Right lobe of liver (tissue), 6 donors: ENCODE measurements around the gene KIAA2012. TPM values are rescaled to one million over a fixed set of nuclear protein-coding genes. Genes with fewer than 3 reads are reported as not detected.
A peak's percentile ranks its signal among the peaks of the same experiment; 100 is the strongest.
"Not testable (repeated sequence)": the region's sequence is repeated elsewhere in the genome, so short reads cannot be mapped to it uniquely, and the experiment has no call there.

Experiments
- ATAC-seq, 4 donors: fragments of 200-7000 bp; cut with Tn5 transposase; one replicate each; pipeline ENCODE4 v1.9.1; 2020; ENCODE audit warnings: mild to moderate bottlenecking in 4 of 4, moderate library complexity in 4 of 4
- DNase-seq, 3 donors: peaks; one replicate each; pipeline ENCODE4 v3.0.0-alpha.2; 2020
- H3K27ac ChIP-seq, 3 donors: fragments of 200-600 bp; one replicate each; pipeline ENCODE4 v1.8.0; 2022
- H3K27me3 ChIP-seq, 2 donors: fragments of 200-600 bp; one replicate each; pipeline ENCODE4 v1.8.0; 2022
- H3K36me3 ChIP-seq, 4 donors: fragments of 200-600 bp; sonication (generic) in 1 of 4; one replicate each; pipeline versions ENCODE4 v1.5.1 to v1.8.0; 2017 to 2022; ENCODE audit warnings: control low read depth in 1 of 4
- H3K4me1 ChIP-seq, 4 donors: fragments of 200-600 bp; sonication (generic) in 1 of 4; one replicate each; pipeline versions ENCODE4 v1.5.1 to v1.8.0; 2017 to 2022; ENCODE audit warnings: control low read depth in 1 of 4
- H3K4me3 ChIP-seq, 3 donors: fragments of 200-600 bp; one replicate each; pipeline ENCODE4 v1.8.0; 2022
- H3K9me3 ChIP-seq, 4 donors: fragments of 200-600 bp; sonication (generic) in 1 of 4; one replicate each; pipeline versions ENCODE4 v1.5.1 to v1.8.0; 2017 to 2022; ENCODE audit warnings: control low read depth in 1 of 4
- POLR2A ChIP-seq: fragments of 450-650 bp; IDR thresholded peaks from one replicate; pipeline ENCODE4 v1.6.1; 2017; ENCODE audit warnings: antibody characterized with exemption, mild to moderate bottlenecking
- WGBS: methylation state at CpG from one replicate; pipeline ENCODE4 v1.1.6; 2018; ENCODE audit warnings: low coverage, low lambda C conversion rate; ENCODE audit not compliant: insufficient coverage; ENCODE audit errors: missing lambda C conversion rate; 5-methylcytosine and 5-hydroxymethylcytosine counted together
- intact Hi-C, 2 donors: fragments of 100-400 bp; cut with DNase I; formaldehyde crosslinking; loops; one replicate each; pipeline versions ENCODE4 v1.11.2 to v1.14.1; 2022
- total RNA-seq, 6 experiments: library from RNA; depleted of rRNA in 2 of 6; stranded (reverse); fragments of >200 nt in 2 of 6; fragmentation: NEBNext Ultra II Directional in 3 of 6; extraction: Animal tissue kit (Norgen Biotek cat#: 25700) in 3 of 6; gene quantifications; one replicate each; pipeline versions ENCODE4 v1.1.0 to v1.2.4, GENCODE V29; 2016 to 2023
- TF ChIP-seq, protein P1 (sequence below), 4 donors: fragments of 200-600 bp in 3 of 4; fragments of 450-650 bp in 1 of 4; IDR thresholded peaks; one replicate each; pipeline versions ENCODE4 v1.5.1 to v1.8.0; 2016 to 2022; ENCODE audit warnings: antibody characterized with exemption in 4 of 4, mild to moderate bottlenecking in 2 of 4
- donor health status: DM: no; HTN: yes; CAD: no.
- donor health status: DM: no; HTN: no; CAD: no.
- donor health status: DM: no; HTN: no; CAD: no.
- donor health status: DM: no; HTN: yes; CAD: no.
- donor health status: DM: no; HTN: yes; CAD: no.

KIAA2012 gene
- total RNA-seq, 6 experiments from 2014 or later, result 0.11 to 0.56 (median 0.43) TPM

GRCh38 chr2:202133909-202134265, 60.8 kb downstream of the KIAA2012 start:
- TF ChIP-seq, protein P1, sequence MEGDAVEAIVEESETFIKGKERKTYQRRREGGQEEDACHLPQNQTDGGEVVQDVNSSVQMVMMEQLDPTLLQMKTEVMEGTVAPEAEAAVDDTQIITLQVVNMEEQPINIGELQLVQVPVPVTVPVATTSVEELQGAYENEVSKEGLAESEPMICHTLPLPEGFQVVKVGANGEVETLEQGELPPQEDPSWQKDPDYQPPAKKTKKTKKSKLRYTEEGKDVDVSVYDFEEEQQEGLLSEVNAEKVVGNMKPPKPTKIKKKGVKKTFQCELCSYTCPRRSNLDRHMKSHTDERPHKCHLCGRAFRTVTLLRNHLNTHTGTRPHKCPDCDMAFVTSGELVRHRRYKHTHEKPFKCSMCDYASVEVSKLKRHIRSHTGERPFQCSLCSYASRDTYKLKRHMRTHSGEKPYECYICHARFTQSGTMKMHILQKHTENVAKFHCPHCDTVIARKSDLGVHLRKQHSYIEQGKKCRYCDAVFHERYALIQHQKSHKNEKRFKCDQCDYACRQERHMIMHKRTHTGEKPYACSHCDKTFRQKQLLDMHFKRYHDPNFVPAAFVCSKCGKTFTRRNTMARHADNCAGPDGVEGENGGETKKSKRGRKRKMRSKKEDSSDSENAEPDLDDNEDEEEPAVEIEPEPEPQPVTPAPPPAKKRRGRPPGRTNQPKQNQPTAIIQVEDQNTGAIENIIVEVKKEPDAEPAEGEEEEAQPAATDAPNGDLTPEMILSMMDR (IDR thresholded peaks at IDR 0.05), result no peak
- no peak for TF ChIP-seq POLR2A
- intact Hi-C loops, result no loop called here
- no peak overlapping the region for H3K27ac ChIP-seq

DNA sequence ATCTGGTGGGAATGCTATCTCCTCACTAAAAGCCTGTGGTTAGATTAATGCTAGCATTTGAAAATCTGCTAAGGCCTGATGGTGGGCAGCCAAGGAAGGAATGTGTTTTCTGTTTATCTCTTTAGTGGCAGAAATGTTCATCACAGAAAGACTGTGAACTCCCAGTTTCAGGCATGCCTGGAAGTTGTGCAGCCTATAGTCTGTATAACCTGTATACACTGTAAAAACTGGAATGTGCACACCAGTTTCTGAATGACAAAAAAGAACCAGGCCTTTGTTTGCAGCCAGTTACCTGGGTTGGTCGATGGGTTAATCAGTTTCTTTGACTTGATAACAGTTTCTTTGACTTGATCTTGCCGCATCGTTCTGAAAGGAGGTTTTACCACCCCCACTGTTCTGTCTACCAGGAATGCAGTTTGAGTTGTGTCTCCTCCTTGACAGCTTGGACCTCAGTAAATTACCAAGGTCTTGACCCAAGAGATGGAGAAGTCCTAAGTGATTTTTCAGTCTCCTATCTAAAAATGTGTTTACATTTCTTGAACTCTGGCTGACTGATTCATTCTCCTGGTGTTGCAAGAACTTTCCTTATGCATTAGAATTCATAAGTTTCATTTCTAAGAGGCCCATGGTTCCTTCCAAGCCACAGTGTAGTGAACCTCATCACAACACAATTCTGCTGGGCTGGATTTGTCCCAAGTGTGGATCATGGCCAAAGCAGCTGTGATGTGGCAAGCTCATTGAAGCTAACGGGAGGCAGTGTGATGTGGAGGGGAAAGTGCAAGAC, 62.2 kb downstream of the KIAA2012 start:
- WGBS, result 55% methylated on average over 4 of the region's 4 CpGs
- no peak overlapping the region for H3K27ac ChIP-seq
- H3K9me3 ChIP-seq, result no peaks in the 10 kb centered on the region

More at GRCh38 chr2:202133909-202134265, 60.8 kb downstream of the KIAA2012 start:
- H3K36me3 ChIP-seq, result no peaks in the 10 kb centered on the region
- H3K27me3 ChIP-seq, result no peaks in the 10 kb centered on the region
- no peak overlapping the region for H3K4me3 ChIP-seq
- H3K9me3 ChIP-seq, result no peaks in the 10 kb centered on the region
- DNase-seq, result no peak
- ATAC-seq, result no peak
- H3K4me1 ChIP-seq, result no peaks in the 10 kb centered on the region

DNA sequence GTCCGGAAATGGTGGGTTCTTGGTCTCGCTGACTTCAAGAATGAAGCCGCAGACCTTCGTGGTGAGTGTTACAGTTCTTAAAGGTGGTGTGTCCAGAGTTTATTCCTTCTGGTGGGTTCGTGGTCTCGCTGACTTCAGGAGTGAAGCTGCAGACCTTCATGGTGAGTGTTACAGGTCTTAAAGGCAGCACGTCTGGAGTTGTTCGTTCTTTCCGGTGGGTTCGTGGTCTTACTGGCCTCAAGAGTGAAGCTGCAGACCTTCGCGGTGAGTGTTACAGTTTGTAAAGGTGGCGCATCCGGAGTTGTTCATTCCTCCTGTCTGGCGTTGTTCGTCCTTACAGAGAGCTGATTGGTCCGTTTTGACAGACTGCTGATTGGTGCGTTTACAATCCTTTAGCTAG, 63.0 kb downstream of the KIAA2012 start:
- H3K36me3 ChIP-seq, H3K4me1 ChIP-seq, H3K9me3 ChIP-seq, H3K4me3 ChIP-seq, intact Hi-C loops, H3K27ac ChIP-seq, H3K27me3 ChIP-seq, ATAC-seq, DNase-seq: not testable (repeated sequence)
- 82% methylated on average over 16 of the region's 18 CpGs for WGBS

More for the DNA sequence above, 62.2 kb downstream of the KIAA2012 start:
- TF ChIP-seq, protein P1 (IDR thresholded peaks at IDR 0.05), result no peak
- TF ChIP-seq POLR2A, result no peak
- H3K27me3 ChIP-seq, result no peaks in the 10 kb centered on the region
- intact Hi-C loops, result no loop called here
- no peaks in the 10 kb centered on the region for H3K36me3 ChIP-seq
- H3K4me3 ChIP-seq, result no peak overlapping the region
- no peaks in the 10 kb centered on the region for H3K4me1 ChIP-seq
- ATAC-seq (peak; percentile 26 to 44 (median 40)), DNase-seq (no peak)

- no peak for DNase-seq
- 90% methylated on average over 9 of the region's 36 CpGs for WGBS
- H3K27ac ChIP-seq, result no peak overlapping the region
- H3K27me3 ChIP-seq, result no peaks in the 10 kb centered on the region
- H3K4me1 ChIP-seq, result no peaks in the 10 kb centered on the region
- ATAC-seq, result no peak
- no peaks in the 10 kb centered on the region for H3K9me3 ChIP-seq
- TF ChIP-seq, protein P1 (IDR thresholded peaks at IDR 0.05), result no peak
- TF ChIP-seq POLR2A, result no peak
- intact Hi-C loops, result no loop called here
- no peaks in the 10 kb centered on the region for H3K36me3 ChIP-seq
- H3K4me3 ChIP-seq, result no peak overlapping the region
Observed at GRCh38 chr2:202136526-202136925, 63.5 kb downstream of the KIAA2012 start.

DNA sequence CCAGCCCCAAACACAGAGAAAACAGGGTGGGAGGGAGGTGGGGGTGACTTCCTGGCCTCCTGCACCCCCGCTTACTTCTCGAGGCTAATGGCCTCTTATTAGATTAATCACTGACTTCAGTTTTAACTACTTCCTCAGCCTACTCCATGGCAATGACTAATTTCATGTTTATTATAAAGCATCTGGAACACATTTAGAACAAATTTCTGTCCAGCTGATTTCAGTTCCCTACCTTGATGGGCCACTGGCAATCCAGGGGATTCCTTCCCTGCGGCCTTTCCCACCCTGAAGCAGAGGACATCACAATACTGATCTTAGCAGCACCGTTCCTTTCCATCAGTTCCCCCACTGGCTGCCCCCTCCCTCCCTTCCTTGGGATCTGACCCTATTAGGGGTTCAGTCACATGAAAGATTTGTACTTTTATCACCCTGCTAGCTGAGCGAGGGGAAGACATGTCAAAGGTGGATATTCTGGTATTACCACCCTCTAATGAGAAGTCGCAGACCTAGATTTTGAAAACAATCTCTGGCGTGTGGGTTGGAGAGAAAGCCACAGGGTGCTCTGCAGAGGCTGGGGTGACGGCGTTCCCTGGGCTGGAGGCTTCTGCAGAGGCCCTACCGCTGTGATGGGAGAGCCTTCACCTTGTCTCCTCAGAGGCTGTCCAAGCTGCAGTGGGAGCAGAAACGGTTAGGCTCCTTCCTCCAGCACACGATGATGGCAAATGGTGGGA, 67.6 kb downstream of the KIAA2012 start:
- intact Hi-C loops, result no loop called here
- Histone ChIP-seq H3K4me3 (no peak overlapping the region), H3K9me3 (no peaks in the 10 kb centered on the region), H3K27me3 (no peaks in the 10 kb centered on the region), H3K36me3 (no peaks in the 10 kb centered on the region), H3K4me1 (no peaks in the 10 kb centered on the region), H3K27ac (no peak overlapping the region)
- TF ChIP-seq, protein P1 (IDR thresholded peaks at IDR 0.05), result no peak
- TF ChIP-seq POLR2A, result no peak
- WGBS, result 53% methylated on average over 11 of the region's 12 CpGs
- DNase-seq (no peak), ATAC-seq (no peak)
